HG03095 (cell line): ENCODE measurements around the gene CSE1L.
"Not testable (repeated sequence)": the region's sequence is repeated elsewhere in the genome, so short reads cannot be mapped to it uniquely, and the experiment has no call there.

Experiments
- ATAC-seq: cut with Tn5 transposase; IDR thresholded peaks from one replicate; pipeline ENCODE4 v1.9.1; 2021; ENCODE audit warnings: moderate library complexity; ENCODE audit not compliant: unreplicated experiment

CSE1L gene

GRCh38 chr20:49054056-49054643 is 8.0 kb downstream of the CSE1L start:
- ATAC-seq, result peak; percentile 67

- ATAC-seq, result no peak
Observed at GRCh38 chr20:49063279-49063678, 17.2 kb downstream of the CSE1L start.

GRCh38 chr20:49074521-49074920 is 28.4 kb downstream of the CSE1L start:
- no peak for ATAC-seq

- no peak for ATAC-seq
Observed at GRCh38 chr20:49078310-49078709, 32.2 kb downstream of the CSE1L start.

GRCh38 chr20:49082295-49082694 is 36.2 kb downstream of the CSE1L start:
- not testable (repeated sequence) for ATAC-seq

- ATAC-seq, result no peak
Observed at GRCh38 chr20:49091104-49091503, 45.0 kb downstream of the CSE1L start.

GRCh38 chr20:49091762-49092161 is 45.6 kb downstream of the CSE1L start:
- no peak for ATAC-seq

GRCh38 chr20:49096203-49096730 is 50.2 kb downstream of the CSE1L start:
- ATAC-seq, result no peak

GRCh38 chr20:49097159-49097558 is 51.0 kb downstream of the CSE1L start:
- no peak for ATAC-seq

GRCh38 chr20:49098136-49098535 is 52.0 kb downstream of the CSE1L start:
- ATAC-seq, result no peak

GRCh38 chr20:49099011-49099410 is 52.9 kb downstream of the CSE1L start:
- ATAC-seq, result no peak

- not testable (repeated sequence) for ATAC-seq
Observed at GRCh38 chr20:49100292-49100691, 54.2 kb downstream of the CSE1L start.

- ATAC-seq, result no peak
Observed at GRCh38 chr20:49100972-49101371, 54.9 kb downstream of the CSE1L start.

- ATAC-seq, result no peak
Observed at GRCh38 chr20:49103019-49103418, 56.9 kb downstream of the CSE1L start.

GRCh38 chr20:49103647-49104364 is 57.7 kb downstream of the CSE1L start:
- ATAC-seq, result no peak

- no peak for ATAC-seq
Observed at GRCh38 chr20:49104365-49104648, 58.2 kb downstream of the CSE1L start.

GRCh38 chr20:49104979-49105547 is 59.0 kb downstream of the CSE1L start:
- not testable (repeated sequence) for ATAC-seq

- ATAC-seq, result no peak
Observed at GRCh38 chr20:49106328-49106727, 60.2 kb downstream of the CSE1L start.

GRCh38 chr20:49110767-49111694 is 64.9 kb downstream of the CSE1L start:
- ATAC-seq, result no peak

- no peak for ATAC-seq
Observed at GRCh38 chr20:49112596-49113274, 66.6 kb downstream of the CSE1L start.

GRCh38 chr20:49115564-49115963 is 69.5 kb downstream of the CSE1L start:
- no peak for ATAC-seq
